Upper lobe of left lung (tissue), 6 donors: Measurements from ENCODE around the gene AADACL3. TPM values are rescaled to one million over a fixed set of nuclear protein-coding genes. Genes with fewer than 3 reads are reported as not detected.

ENCODE experiments used
- ATAC-seq, 2 donors: fragments of 200-7000 bp; cut with Tn5 transposase; one replicate each; pipeline ENCODE4 v1.9.1; 2022; ENCODE audit warnings: mild to moderate bottlenecking in 2 of 2, moderate library complexity in 2 of 2; ENCODE audit not compliant: low FRiP score in 2 of 2
- DNase-seq, 2 donors: peaks; one replicate each; pipeline ENCODE4 v3.0.0-alpha.2; 2019 to 2020
- H3K27ac ChIP-seq, 4 donors: fragments of 200-600 bp; sonication (generic); one replicate each; pipeline ENCODE4 v1.5.1; 2016 to 2019
- H3K27me3 ChIP-seq, 4 donors: fragments of 200-600 bp; sonication (generic); one replicate each; pipeline ENCODE4 v1.5.1; 2017 to 2019
- H3K36me3 ChIP-seq, 4 donors: fragments of 200-600 bp; sonication (generic); one replicate each; pipeline ENCODE4 v1.5.1; 2016 to 2019
- H3K4me1 ChIP-seq, 4 donors: fragments of 200-600 bp; sonication (generic); one replicate each; pipeline ENCODE4 v1.5.1; 2018 to 2019
- H3K4me3 ChIP-seq, 4 donors: fragments of 200-600 bp; sonication (generic); one replicate each; pipeline ENCODE4 v1.5.1; 2017 to 2019; ENCODE audit warnings: mild to moderate bottlenecking in 2 of 4, moderate library complexity in 1 of 4
- H3K9me3 ChIP-seq, 4 donors: fragments of 200-600 bp; sonication (generic); one replicate each; pipeline ENCODE4 v1.5.1; 2018 to 2019
- CTCF ChIP-seq, 6 experiments: fragments of 450-650 bp in 4 of 6; fragments of 200-600 bp in 2 of 6; sonication (generic) in 2 of 6; IDR thresholded peaks; one replicate each; pipeline ENCODE4 v1.5.1; 2016 to 2019; ENCODE audit warnings: antibody characterized with exemption in 6 of 6
- EP300 ChIP-seq, 4 donors: sonication (generic); formaldehyde crosslinking; IDR thresholded peaks; one replicate each; pipeline ENCODE4 v1.5.1; 2017; ENCODE audit warnings: antibody characterized with exemption in 4 of 4, control low read depth in 2 of 4
- POLR2A ChIP-seq, 4 donors: fragments of 450-650 bp; IDR thresholded peaks; one replicate each; pipeline ENCODE4 v1.5.1; 2016 to 2017; ENCODE audit warnings: antibody characterized with exemption in 4 of 4, mild to moderate bottlenecking in 2 of 4
- POLR2AphosphoS5 ChIP-seq, 2 donors: sonication (generic); formaldehyde crosslinking; IDR thresholded peaks; one replicate each; pipeline ENCODE4 v1.5.1; 2017; ENCODE audit warnings: antibody characterized with exemption in 2 of 2
- WGBS, 2 donors: methylation state at CpG; one replicate each; pipeline ENCODE4 v1.1.5; 2017 to 2018; 5-methylcytosine and 5-hydroxymethylcytosine counted together
- total RNA-seq, 6 donors: library from RNA; depleted of rRNA in 4 of 6; stranded (reverse); fragments of >200 nt in 4 of 6; gene quantifications; one replicate each; pipeline versions ENCODE4 v1.1.0 to v1.2.1, GENCODE V29; 2016 to 2021
- donor health status: DM: no; HTN: no; CAD: no; lungs with moderate emphysema.
- donor health status: DM: no; HTN: yes; CAD: no; lungs with severe emphysema.

The AADACL3 gene
- total RNA-seq, 6 donors from 2014 or later = not detected

- 57 to 78% methylated on average over 1 to 2 of the region's 2 CpGs for WGBS, 2 donors
- Histone ChIP-seq H3K27me3 (no peaks in the 10 kb centered on the region), H3K36me3 (no peaks in the 10 kb centered on the region), H3K27ac (no peak overlapping the region), H3K4me3 (no peak overlapping the region), H3K9me3 (no peaks in the 10 kb centered on the region), H3K4me1 (no peaks in the 10 kb centered on the region)
- ATAC-seq (peak in 1 of 2 donors; percentile 29), DNase-seq (no peak)
- no peak for TF ChIP-seq CTCF (IDR thresholded peaks at IDR 0.05)
- TF ChIP-seq POLR2AphosphoS5 (IDR thresholded peaks at IDR 0.05) = no peak
- TF ChIP-seq POLR2A (IDR thresholded peaks at IDR 0.05) = no peak
- TF ChIP-seq EP300 (IDR thresholded peaks at IDR 0.05) = no peak
Observed at GRCh38 chr1:12769031-12769430, 53.1 kb downstream of the AADACL3 start.

DNA sequence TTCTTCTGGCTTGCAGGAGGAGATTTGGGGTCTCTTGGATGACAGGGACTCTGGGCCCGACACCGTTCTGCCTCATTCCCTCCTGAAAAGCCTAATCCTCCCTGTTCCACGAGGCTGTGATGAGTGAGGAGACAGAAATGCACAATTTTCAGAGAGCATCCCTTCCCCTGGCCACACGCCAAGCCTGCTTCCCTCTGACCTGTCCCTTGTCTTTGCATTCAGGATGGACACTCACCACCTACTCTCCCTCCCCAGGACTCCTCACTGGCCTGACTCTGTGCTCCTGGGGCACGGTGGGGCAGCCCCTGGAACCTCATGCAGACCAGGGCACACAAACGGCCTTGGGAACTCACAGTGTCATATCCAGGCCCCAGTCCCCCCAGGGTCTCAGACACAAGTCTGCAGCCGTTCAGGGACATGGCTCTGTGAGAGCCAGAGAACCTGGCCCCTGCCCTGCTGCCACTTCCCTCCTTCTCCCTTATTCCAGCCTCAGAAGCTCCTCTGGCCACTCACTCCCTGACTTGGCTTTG is 54.1 kb downstream of the AADACL3 start:
- H3K27ac ChIP-seq = no peak overlapping the region
- H3K9me3 ChIP-seq = no peaks in the 10 kb centered on the region
- no peaks in the 10 kb centered on the region for H3K27me3 ChIP-seq
- H3K36me3 ChIP-seq = no peaks in the 10 kb centered on the region
- no peaks in the 10 kb centered on the region for H3K4me1 ChIP-seq
- no peak overlapping the region for H3K4me3 ChIP-seq
- 55 to 64% methylated on average over 5 to 7 of the region's 7 CpGs for WGBS, 2 donors
- ATAC-seq = peak in 1 of 2 donors; percentile 20
- TF ChIP-seq POLR2AphosphoS5 (IDR thresholded peaks at IDR 0.05) = no peak
- DNase-seq = no peak

GRCh38 chr1:12770620-12771019 is 54.7 kb downstream of the AADACL3 start:
- 100% methylated on average over 1 to 2 of the region's 2 CpGs for WGBS, 2 donors
- H3K27me3 ChIP-seq = no peaks in the 10 kb centered on the region

DNA sequence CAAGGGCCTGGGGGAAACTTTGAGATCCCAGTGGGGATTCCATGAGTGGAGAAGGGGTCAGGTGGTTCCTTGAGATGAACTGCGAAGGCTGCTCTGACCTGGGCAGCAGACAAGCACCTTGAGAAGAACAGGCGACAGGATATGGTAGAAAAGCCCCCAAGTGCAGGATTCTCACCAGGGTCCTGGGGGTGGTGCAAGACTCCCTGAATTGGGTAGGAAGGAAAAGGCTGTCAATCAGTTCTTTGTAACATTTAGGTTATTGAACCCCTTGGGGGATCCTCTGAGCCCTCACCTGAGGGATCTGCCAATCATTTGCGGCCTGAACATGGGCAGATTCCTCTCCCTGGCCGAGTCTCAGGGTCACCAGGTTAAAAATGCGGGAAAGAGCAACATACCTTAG is 55.3 kb downstream of the AADACL3 start:
- no peak overlapping the region for H3K4me3 ChIP-seq
- H3K27ac ChIP-seq = no peak overlapping the region
- no peaks in the 10 kb centered on the region for H3K36me3 ChIP-seq
- ATAC-seq (no peak), DNase-seq (no peak)
- H3K9me3 ChIP-seq = no peaks in the 10 kb centered on the region
- H3K27me3 ChIP-seq = no peaks in the 10 kb centered on the region
- 75 to 94% methylated on average over 2 to 5 of the region's 5 CpGs for WGBS, 2 donors
- no peaks in the 10 kb centered on the region for H3K4me1 ChIP-seq
- TF ChIP-seq EP300 (IDR thresholded peaks at IDR 0.05) (no peak), POLR2AphosphoS5 (IDR thresholded peaks at IDR 0.05) (no peak)

More at GRCh38 chr1:12770620-12771019, 54.7 kb downstream of the AADACL3 start:
- H3K9me3 ChIP-seq = no peaks in the 10 kb centered on the region
- no peak overlapping the region for H3K4me3 ChIP-seq
- no peaks in the 10 kb centered on the region for H3K36me3 ChIP-seq
- TF ChIP-seq EP300 (IDR thresholded peaks at IDR 0.05) = no peak
- no peak for TF ChIP-seq POLR2AphosphoS5 (IDR thresholded peaks at IDR 0.05)
- TF ChIP-seq POLR2A (IDR thresholded peaks at IDR 0.05) = no peak
- TF ChIP-seq CTCF (IDR thresholded peaks at IDR 0.05) = no peak
- H3K27ac ChIP-seq = no peak overlapping the region
- ATAC-seq (no peak), DNase-seq (no peak)
- H3K4me1 ChIP-seq = no peaks in the 10 kb centered on the region

GRCh38 chr1:12772520-12772919 is 56.6 kb downstream of the AADACL3 start:
- DNase-seq (no peak), ATAC-seq (no peak)
- no peaks in the 10 kb centered on the region for H3K27me3 ChIP-seq
- no peaks in the 10 kb centered on the region for H3K36me3 ChIP-seq
- no peak overlapping the region for H3K27ac ChIP-seq
- H3K9me3 ChIP-seq = no peaks in the 10 kb centered on the region
- TF ChIP-seq POLR2AphosphoS5 (IDR thresholded peaks at IDR 0.05) = no peak
- no peak for TF ChIP-seq POLR2A (IDR thresholded peaks at IDR 0.05)
- TF ChIP-seq EP300 (IDR thresholded peaks at IDR 0.05) = no peak
- no peak for TF ChIP-seq CTCF (IDR thresholded peaks at IDR 0.05)
- H3K4me3 ChIP-seq = no peak overlapping the region
- H3K4me1 ChIP-seq = no peaks in the 10 kb centered on the region
- 87 to 90% methylated on average over 5 of the region's 5 CpGs for WGBS, 2 donors

- DNase-seq = no peak
- H3K4me1 ChIP-seq = no peaks in the 10 kb centered on the region
- ATAC-seq = no peak
- WGBS, 2 donors = 88% methylated on average over 5 of the region's 5 CpGs
- no peak for TF ChIP-seq POLR2A (IDR thresholded peaks at IDR 0.05)
- no peak for TF ChIP-seq CTCF (IDR thresholded peaks at IDR 0.05)
- no peak for TF ChIP-seq POLR2AphosphoS5 (IDR thresholded peaks at IDR 0.05)
- no peak for TF ChIP-seq EP300 (IDR thresholded peaks at IDR 0.05)
- no peaks in the 10 kb centered on the region for H3K36me3 ChIP-seq
- no peak within 1 kb of the TSS for H3K27ac ChIP-seq
- H3K9me3 ChIP-seq = no peaks in the 10 kb centered on the region
- no peak within 1 kb of the TSS for H3K4me3 ChIP-seq
- no peaks in the 10 kb centered on the region for H3K27me3 ChIP-seq
Observed at GRCh38 chr1:12773438-12773837, 57.5 kb downstream of the AADACL3 start, which contains the start of gene PRAMEF12. Gene PRAMEF12 (plus strand): TSS chr1:12773738. CDS start chr1:12774868, 1,130 bp downstream.
